Heart right ventricle (tissue), 16 donors: Measurements from ENCODE around the gene MRPL20. TPM values are rescaled to one million over a fixed set of nuclear protein-coding genes. Genes with fewer than 3 reads are reported as not detected.

Source experiments
- ATAC-seq, 8 donors: fragments of 200-7000 bp; cut with Tn5 transposase; one replicate each; pipeline ENCODE4 v1.9.1; 2020; ENCODE audit warnings: mild to moderate bottlenecking in 8 of 8, moderate library complexity in 8 of 8, moderate number of reproducible peaks in 1 of 8
- DNase-seq, 2 donors: peaks; one replicate each; pipeline ENCODE4 v3.0.0-alpha.2; 2020
- H3K27ac ChIP-seq, 10 donors: fragments of 200-600 bp; sonication (generic) in 2 of 10; one replicate each; pipeline versions ENCODE4 v1.5.0 to v1.8.0; 2020 to 2022; ENCODE audit warnings: mild to moderate bottlenecking in 3 of 10
- H3K27me3 ChIP-seq, 7 donors: fragments of 200-600 bp; one replicate each; pipeline ENCODE4 v1.8.0; 2021 to 2022; ENCODE audit warnings: mild to moderate bottlenecking in 2 of 7
- H3K36me3 ChIP-seq, 9 donors: fragments of 200-600 bp; sonication (generic) in 1 of 9; one replicate each; pipeline versions ENCODE4 v1.5.0 to v1.8.0; 2020 to 2022; ENCODE audit warnings: mild to moderate bottlenecking in 2 of 9
- H3K4me1 ChIP-seq, 9 donors: fragments of 200-600 bp; sonication (generic) in 1 of 9; one replicate each; pipeline versions ENCODE4 v1.5.0 to v1.8.0; 2020 to 2022; ENCODE audit warnings: mild to moderate bottlenecking in 4 of 9
- H3K4me3 ChIP-seq, 10 donors: fragments of 200-600 bp; sonication (generic) in 2 of 10; one replicate each; pipeline versions ENCODE4 v1.5.0 to v1.8.0; 2020 to 2022; ENCODE audit warnings: mild to moderate bottlenecking in 7 of 10, moderate library complexity in 2 of 10
- H3K9me3 ChIP-seq, 11 donors: fragments of 200-600 bp in 10 of 11; sonication (generic) in 2 of 11; one replicate each; pipeline versions ENCODE4 v1.5.0 to v1.8.0; 2013 to 2022; ENCODE audit warnings: mild to moderate bottlenecking in 2 of 11, control low read depth in 1 of 11, moderate library complexity in 1 of 11
- CTCF ChIP-seq, 9 donors: fragments of 200-600 bp; sonication (generic) in 2 of 9; IDR thresholded peaks; one replicate each; pipeline versions ENCODE4 v1.5.0 to v1.8.0; 2021 to 2022; ENCODE audit warnings: antibody characterized with exemption in 9 of 9, mild to moderate bottlenecking in 5 of 9, moderate library complexity in 1 of 9
- WGBS, 2 donors: extraction: QIAGEN DNeasy Blood & Tissue Kit; methylation state at CpG; one replicate each; pipeline ENCODE4 v1.1.7; 2013; ENCODE audit warnings: inconsistent platforms in 1 of 2; 5-methylcytosine and 5-hydroxymethylcytosine counted together
- intact Hi-C, 10 donors: fragments of 100-400 bp; cut with DNase I; formaldehyde crosslinking; loops; one replicate each; pipeline versions ENCODE4 v1.11.1 to v1.14.2; 2022
- polyA plus RNA-seq, 2 donors: library from polyadenylated mRNA; stranded (reverse); fragments of 200-250 nt; gene quantifications; one replicate each; pipeline ENCODE4 v1.2.3, GENCODE V29; 2013
- total RNA-seq, 10 donors: library from RNA; stranded (reverse); fragmentation: NEBNext Ultra II Directional in 3 of 10; extraction: Animal tissue kit (Norgen Biotek cat#: 25700) in 3 of 10; gene quantifications; one replicate each; pipeline versions ENCODE4 v1.2.1 to v1.2.4, GENCODE V29; 2021 to 2023
- donor health status: Arrhythmogenic right ventricular cardiomyopathy.
- donor health status: ischemic (EF 13 %, LVEDD 7.1; RV severe dilation, severe dysfunction).
- donor health status: healthy with polysubstance abuse.
- donor health status: DM: no; HTN: yes; CAD: no.
- donor health status: DM: no; HTN: no; CAD: no.
- donor health status: ischemic (EF 25% LVEDD 6.9; RV normal size, moderate dysfunction).
- donor health status: ischemic (EF 25% LVEDD 5.7; RV mildly dilated, moderate dysfunction).
- donor health status: healthy.
- donor health status: DM: yes; HTN: yes; CAD: no.
- donor health status: Ischemic cardiomyopathy.
- donor health status: ischemic (EF 35%, LVEDD 5.7; RV mildly dilated, moderate dysfunction).
- donor health status: nonischemic (EF 11% LVEDD 7.7; RV severe dilation, severe dysfunction).
- donor health status: DM: yes; HTN: yes; CAD: no.
- donor health status: PGD.
- donor health status: ischemic (EF 29% LVEDD 5.4; RV normal size, mild dysfunction).
- donor health status: nonischemic (EF 23%, LVEDD 6.1; RV moderate dilation, normal function).

MRPL20 gene
- total and polyA plus RNA-seq, 12 donors, result 116 to 224 (median 132) TPM

GRCh38 chr1:1381294-1381693 lies 25.8 kb downstream of the MRPL20 start:
- Histone ChIP-seq H3K27me3 (no peaks in the 10 kb centered on the region), H3K4me1 (peaks cover 0 to 2% (median 0%) of the 10 kb centered on the region in 9 donors), H3K9me3 (no peaks in the 10 kb centered on the region), H3K4me3 (no peak overlapping the region), H3K27ac (peak overlapping the region in 1 of 10 donors; percentile 58), H3K36me3 (peaks cover under 1 to 33% (median 10%) of the 10 kb centered on the region in 9 donors)
- ATAC-seq (peak in 2 of 8 donors; percentile 2 to 6), DNase-seq (no peak)
- intact Hi-C loops, result no loop called here
- no peak for TF ChIP-seq CTCF (IDR thresholded peaks at IDR 0.05)
- WGBS, 2 donors, result 80 to 82% methylated on average over 8 of the region's 8 CpGs

- DNase-seq (no peak), ATAC-seq (peak in 1 of 8 donors; percentile 7)
- intact Hi-C loops, result no loop called here
- Histone ChIP-seq H3K27ac (no peak overlapping the region), H3K27me3 (no peaks in the 10 kb centered on the region), H3K4me3 (no peak overlapping the region), H3K36me3 (peaks cover 0 to 29% (median 6%) of the 10 kb centered on the region in 9 donors), H3K4me1 (peaks cover 0 to 6% (median 4%) of the 10 kb centered on the region in 9 donors), H3K9me3 (no peaks in the 10 kb centered on the region)
- WGBS, 2 donors, result 95% methylated on average over 16 of the region's 16 CpGs
- no peak for TF ChIP-seq CTCF (IDR thresholded peaks at IDR 0.05)
Measured at GRCh38 chr1:1380860-1381259, 26.2 kb downstream of the MRPL20 start.

- Histone ChIP-seq H3K4me3 (no peak overlapping the region), H3K27me3 (no peaks in the 10 kb centered on the region), H3K36me3 (peaks cover 0 to 29% (median 0%) of the 10 kb centered on the region in 9 donors), H3K4me1 (peaks cover 13 to 30% (median 23%) of the 10 kb centered on the region in 9 donors), H3K9me3 (no peaks in the 10 kb centered on the region), H3K27ac (no peak overlapping the region)
- WGBS, 2 donors, result 94 to 97% methylated on average over 16 of the region's 16 CpGs
- no peak for TF ChIP-seq CTCF (IDR thresholded peaks at IDR 0.05)
- intact Hi-C loops, result loop anchor here in 1 of 10 donors (10.0 kb wide), 1 partner anchor 127 kb away; no protein-coding TSS in a partner anchor
- ATAC-seq (no peak), DNase-seq (no peak)
Measured at GRCh38 chr1:1377540-1378205, 29.4 kb downstream of the MRPL20 start.

GRCh38 chr1:1376551-1377226 lies 30.4 kb downstream of the MRPL20 start:
- Histone ChIP-seq H3K36me3 (peaks cover 0 to 26% (median 0%) of the 10 kb centered on the region in 9 donors), H3K27me3 (no peaks in the 10 kb centered on the region), H3K4me3 (no peak overlapping the region), H3K4me1 (peaks cover 16 to 40% (median 33%) of the 10 kb centered on the region in 9 donors), H3K27ac (peak overlapping the region in 3 of 10 donors; percentile 95 to 99 (median 97)), H3K9me3 (no peaks in the 10 kb centered on the region)
- no peak for TF ChIP-seq CTCF (IDR thresholded peaks at IDR 0.05)
- intact Hi-C loops, result loop anchor here in 1 of 10 donors (10.0 kb wide), 1 partner anchor 128 kb away; no protein-coding TSS in a partner anchor
- WGBS, 2 donors, result 92% methylated on average over 10 of the region's 10 CpGs
- DNase-seq (no peak), ATAC-seq (no peak)
